ENCODE measurements around the gene TXNL4B.
"Not testable (repeated sequence)": the region's sequence is repeated elsewhere in the genome, so short reads cannot be mapped to it uniquely, and the experiment has no call there.

Gene TXNL4B

GRCh38 chr16:72073560-72074230, 19.7 kb downstream of the TXNL4B start:
- DNase-seq (ENCODE audit: low read depth), result no peak

DNA sequence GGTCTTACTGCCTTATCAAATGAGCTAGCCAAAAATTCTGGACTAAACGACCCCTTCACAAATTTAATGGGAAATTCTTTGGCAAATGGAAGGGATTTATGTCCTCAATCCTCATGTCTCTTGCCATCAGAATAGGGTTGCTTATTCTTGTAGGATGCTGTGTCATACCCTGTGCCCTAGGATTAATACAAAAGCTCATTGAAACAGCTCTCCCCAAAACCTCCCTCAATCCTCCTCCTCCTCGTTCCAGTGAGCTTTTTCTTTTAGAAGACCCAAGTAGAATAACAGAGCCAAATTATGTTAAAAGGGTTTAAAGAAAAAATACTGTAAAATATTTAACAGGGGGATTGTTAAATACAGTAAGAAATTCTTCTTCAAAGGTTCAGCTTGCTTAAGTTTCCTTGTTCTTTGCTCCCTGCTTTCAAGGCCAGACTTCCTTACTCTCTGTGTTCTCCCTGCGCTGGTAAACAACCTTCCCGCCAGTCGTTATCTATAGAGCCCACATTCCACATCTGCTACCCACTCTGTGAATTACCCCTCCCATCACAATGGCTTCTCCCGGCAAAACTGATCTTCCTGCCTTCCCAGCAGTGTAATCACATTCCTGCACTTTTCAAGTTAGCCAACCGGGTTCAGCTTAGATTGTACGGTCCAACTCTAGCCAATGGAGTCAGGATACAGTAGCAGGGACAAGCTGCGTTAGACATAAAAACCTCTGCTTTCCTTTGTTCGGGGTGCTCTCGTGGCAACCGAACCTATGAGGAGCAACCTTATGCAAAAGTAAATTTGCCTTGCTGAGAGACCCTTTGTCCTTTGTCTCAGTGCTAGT, 20.7 kb downstream of the TXNL4B start:
- DNase-seq (ENCODE audit: low read depth), result no peak

GRCh38 chr16:72068930-72069329, 24.5 kb downstream of the TXNL4B start:
- no peak for DNase-seq (ENCODE audit: low read depth)

- DNase-seq (ENCODE audit: low read depth), result peak; percentile 1
Observed at GRCh38 chr16:72066747-72067146, 26.7 kb downstream of the TXNL4B start.

GRCh38 chr16:72064361-72064894, 29.0 kb downstream of the TXNL4B start:
- no peak for DNase-seq (ENCODE audit: low read depth)

DNA sequence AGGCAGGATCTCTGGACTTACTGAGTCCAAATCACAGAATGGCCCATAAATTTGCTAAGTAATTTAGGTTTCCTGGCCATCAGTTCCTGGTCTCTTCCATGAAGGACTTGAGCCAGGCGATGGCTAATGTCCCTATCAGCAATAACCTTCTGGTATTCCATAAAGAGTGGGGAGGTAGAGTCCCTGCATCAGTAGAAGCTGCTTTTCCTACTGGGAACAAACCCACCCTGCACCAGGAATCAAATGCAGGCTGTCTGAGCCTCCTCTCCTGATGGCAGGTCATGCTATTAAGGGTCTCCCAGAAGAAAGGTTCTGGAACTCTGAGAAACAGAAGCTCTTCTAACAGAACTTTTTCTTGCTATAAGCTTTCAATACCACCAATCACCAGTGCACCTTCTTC, 31.9 kb downstream of the TXNL4B start:
- no peak for DNase-seq (ENCODE audit: low read depth)

DNA sequence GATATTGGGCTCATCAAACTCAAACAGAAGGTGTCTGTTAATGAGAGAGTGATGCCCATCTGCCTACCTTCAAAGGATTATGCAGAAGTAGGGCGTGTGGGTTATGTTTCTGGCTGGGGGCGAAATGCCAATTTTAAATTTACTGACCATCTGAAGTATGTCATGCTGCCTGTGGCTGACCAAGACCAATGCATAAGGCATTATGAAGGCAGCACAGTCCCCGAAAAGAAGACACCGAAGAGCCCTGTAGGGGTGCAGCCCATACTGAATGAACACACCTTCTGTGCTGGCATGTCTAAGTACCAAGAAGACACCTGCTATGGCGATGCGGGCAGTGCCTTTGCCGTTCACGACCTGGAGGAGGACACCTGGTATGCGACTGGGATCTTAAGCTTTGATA, 33.0 kb downstream of the TXNL4B start:
- no peak for DNase-seq (ENCODE audit: low read depth)

- not testable (repeated sequence) for DNase-seq (ENCODE audit: low read depth)
Observed at GRCh38 chr16:72059060-72059459, 34.4 kb downstream of the TXNL4B start.

DNA sequence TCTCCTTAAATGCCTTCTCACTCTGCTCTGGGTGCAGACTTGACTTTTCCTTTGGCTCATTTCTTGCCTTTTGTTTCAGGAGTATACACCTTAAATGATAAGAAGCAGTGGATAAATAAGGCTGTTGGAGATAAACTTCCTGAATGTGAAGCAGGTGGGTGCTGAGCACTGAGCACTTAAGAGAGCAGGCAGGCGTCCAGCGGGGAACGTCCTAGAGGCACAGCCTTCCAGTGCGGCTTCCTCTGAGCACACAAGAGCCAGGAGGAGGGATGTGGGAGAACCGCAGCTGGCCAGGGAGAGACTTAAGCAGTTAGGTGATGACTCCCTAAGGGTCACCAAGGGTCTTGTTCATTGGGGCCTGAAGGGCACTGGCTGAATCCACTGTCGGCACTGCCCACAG, 36.1 kb downstream of the TXNL4B start:
- DNase-seq (ENCODE audit: low read depth), result not testable (repeated sequence)

DNA sequence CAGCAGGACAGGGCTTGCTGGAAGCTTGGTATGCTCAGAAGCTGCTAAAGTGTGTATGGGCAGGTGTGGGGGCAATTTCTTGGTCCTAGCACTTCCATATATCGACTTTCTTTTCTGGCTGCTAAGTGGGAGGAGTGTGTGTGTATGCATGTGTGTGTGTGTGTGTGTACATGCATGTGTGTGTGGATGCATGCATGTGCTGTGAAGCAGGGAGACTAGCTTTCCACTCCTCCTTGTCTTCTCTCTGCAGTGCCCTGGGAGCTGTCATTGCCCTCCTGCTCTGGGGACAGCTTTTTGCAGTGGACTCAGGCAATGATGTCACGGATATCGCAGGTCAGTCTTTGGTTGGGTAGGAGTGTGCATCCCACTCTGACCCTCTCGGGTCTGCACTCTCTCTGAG, 37.5 kb downstream of the TXNL4B start:
- no peak for DNase-seq (ENCODE audit: low read depth)

GRCh38 chr16:72054254-72054847, 39.1 kb downstream of the TXNL4B start, which contains the start of gene HP:
Gene HP, plus strand, starts transcription at chr16:72054505. Its CDS starts 148 bp downstream, at chr16:72054653.
- DNase-seq (ENCODE audit: low read depth), result not testable (repeated sequence)

- no peak for DNase-seq (ENCODE audit: low read depth)
Observed at GRCh38 chr16:72051818-72052217, 41.6 kb downstream of the TXNL4B start.

DNA sequence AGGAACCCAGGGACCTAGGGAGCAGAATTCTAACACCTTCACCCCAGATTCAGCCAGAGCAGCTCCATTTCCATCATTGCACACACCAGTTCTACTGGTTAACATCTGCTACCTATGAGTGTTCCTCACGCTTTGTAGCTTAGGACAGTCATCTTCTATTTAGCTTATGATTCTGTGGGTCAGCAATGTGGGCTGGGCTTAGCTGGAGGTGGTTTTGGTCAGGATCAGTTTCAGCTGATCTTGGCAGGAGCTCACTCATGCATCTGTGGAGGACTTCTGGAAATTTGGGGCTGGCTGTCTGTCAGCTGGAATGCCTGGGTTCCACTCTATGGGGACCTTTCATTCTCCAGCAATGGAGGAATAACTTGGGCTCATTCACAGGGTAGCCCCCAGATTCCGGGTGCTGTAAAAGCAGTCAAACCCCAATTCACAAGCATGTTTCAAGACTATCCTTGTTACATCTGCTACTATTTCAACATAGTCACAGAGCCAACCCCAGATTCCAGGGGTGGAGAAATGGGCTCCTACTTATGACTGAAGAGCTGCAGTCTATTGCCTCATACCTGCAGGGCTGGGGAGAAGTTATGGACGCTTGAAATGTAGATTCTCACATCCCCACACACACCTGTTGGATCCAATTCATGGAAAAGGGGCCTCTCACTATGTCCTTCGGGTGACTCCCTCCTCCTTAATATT, 42.5 kb downstream of the TXNL4B start:
- DNase-seq (ENCODE audit: low read depth), result peak; percentile 19

DNA sequence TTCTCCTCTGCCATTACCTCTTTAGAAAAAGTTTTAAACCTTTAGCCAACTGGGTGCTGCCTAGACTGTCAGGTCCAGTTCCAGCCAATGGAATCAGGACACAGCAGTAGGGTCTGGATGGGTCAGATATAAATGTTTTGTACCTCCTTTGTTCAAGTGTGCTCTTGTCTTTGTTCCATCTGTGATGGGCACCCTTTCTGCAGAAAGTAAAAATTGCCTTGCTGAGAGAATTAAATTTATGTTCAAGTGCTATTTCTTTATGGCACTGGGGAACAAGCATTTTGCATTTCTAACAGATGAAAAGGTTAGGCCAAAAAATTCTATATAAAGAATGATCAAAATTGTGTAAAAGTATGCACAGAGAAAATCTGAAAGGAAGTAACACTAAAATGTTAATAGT, 44.3 kb downstream of the TXNL4B start:
- no peak for DNase-seq (ENCODE audit: low read depth)

DNA sequence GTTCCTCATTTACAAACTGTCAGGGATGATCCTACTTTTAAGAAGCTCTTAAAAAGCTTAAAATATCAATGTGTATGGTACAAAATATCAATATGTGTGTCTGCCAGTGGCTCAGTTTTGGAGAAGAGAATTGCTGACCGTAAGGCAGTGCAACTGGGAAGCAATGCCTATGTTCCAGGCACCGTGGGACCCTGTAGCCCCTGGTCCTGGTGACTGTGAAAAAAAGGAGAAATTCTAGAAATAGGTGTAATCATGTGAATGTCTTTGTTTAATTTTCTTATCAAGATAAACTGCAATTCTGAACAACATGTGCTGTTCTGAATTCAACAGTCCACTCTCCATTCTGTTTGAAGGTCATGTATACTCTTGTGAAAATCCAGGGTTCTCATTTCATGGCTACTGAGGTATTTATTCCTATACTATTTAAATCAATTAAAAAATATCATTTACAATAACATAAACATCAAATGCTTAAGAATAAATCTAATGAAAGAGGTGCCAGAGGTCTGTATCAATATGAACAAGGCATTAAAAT, 48.5 kb downstream of the TXNL4B start:
- no peak for DNase-seq (ENCODE audit: low read depth)

DNA sequence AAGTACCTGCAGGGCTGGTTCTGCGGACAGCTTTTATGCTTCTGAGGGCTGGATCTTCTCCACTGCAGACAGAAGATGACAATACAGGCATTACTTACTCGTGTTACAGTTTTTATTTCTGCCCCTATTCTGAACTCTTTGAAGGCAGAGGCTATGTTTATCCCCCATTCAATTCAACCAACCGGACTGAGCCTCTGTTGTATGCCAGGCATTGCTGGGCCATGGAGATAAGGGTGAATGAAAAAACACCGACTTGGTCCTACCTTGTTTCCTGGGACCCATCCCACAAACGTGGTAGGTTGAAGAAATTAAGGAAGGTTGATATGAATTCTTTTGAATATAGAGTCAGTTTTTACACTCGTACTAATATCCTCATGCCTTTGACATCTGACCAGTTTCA, 49.1 kb downstream of the TXNL4B start:
- DNase-seq (ENCODE audit: low read depth), result no peak

DNA sequence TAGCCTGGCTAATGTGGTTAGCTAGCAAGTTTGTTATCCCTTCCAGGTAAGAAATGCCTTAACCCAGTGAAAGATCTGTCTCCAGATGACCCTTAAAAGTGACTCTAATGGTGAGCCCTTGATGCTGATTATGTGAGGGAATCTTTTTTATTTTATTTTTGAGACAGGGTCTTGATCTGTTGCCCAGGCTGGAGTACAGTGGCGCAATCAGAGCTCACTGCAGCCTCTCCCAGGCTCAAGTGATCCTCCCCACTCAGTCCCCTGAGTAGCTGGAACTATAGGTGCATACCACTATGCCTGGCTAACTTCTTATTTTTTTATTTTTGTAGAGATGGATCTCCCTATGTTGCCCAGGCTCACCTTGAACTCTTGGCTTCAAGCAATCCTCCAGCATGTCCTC, 49.9 kb downstream of the TXNL4B start:
- DNase-seq (ENCODE audit: low read depth), result no peak

GRCh38 chr16:72043058-72043457, 50.4 kb downstream of the TXNL4B start:
- no peak for DNase-seq (ENCODE audit: low read depth)

DNA sequence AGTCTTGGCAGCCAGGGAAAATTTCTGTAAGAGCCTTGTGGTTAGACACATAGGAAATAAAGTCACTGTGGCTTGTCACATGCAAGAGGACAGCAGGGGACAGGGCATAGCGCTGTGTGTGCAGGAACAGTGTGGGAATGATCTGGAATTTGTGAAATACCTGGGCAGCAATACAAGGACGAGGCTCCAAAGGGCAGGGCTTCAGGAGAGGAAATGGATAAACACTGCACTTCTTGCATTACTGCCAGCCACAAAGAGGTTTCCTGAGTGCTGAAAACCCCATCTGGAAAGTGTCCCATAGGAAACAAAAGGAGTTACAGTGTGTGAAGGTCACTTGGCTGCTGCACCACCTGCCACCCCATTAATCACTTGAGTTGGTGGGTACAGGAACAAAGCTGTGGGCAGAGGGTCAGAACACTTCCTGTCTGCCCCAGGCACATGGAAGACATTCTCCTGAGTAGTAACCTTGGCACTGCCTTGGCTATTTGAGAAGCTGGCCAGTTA, 51.2 kb downstream of the TXNL4B start:
- DNase-seq (ENCODE audit: low read depth), result no peak

DNA sequence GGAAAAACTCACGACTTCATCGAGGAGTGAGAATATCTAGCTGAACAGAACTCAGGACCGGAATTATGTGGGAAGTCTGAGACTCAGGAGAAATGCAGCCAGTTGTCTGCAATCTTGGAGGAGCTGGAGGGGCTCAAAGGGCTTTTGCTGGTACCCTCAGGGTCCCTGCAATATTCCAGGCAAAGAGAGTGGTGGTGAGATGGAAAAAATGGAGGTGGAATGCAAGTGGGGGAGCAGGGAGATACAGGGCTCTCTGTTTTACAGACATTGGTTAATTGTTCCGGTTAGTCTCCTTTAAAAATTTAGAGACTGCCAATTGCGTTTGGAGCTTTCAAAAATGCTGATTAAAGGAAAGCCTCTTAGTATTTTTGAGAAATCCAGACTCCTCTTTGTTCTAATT, 57.3 kb downstream of the TXNL4B start:
- DNase-seq (ENCODE audit: low read depth), result no peak

Data from GM04503 (cell line).